ENCODE results near the gene LDLRAD4.

DNA sequence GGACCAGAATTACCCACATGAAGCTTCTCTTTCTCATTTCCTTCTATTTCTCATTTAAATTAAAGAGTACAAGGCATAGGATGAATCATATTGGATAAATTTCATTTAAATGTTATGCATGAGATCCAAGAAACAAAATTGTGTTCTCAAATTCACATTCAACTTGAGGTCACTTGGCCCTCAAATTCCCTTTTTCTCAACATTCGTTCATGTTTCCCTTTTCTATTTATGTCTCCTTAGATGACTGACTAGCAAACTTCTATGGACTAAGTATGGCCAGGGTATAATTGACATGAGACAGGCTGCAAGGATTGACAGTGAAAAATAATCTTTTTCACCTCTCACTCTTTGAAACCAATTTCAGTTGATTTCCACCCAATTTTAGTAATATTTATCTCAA lies 4.0 kb upstream of the LDLRAD4 start:
- TF ChIP-seq POLR2A (IDR thresholded peaks at IDR 0.05; ENCODE audit: low read depth, low read length) (no peak), TAF1 (IDR thresholded peaks at IDR 0.05; ENCODE audit: low read depth, low read length) (no peak), POLR2AphosphoS5 (IDR thresholded peaks at IDR 0.05; ENCODE audit: low read depth, low read length) (no peak), POU2F2 (IDR thresholded peaks at IDR 0.05; ENCODE audit: low read depth, low read length) (no peak), SPI1 (IDR thresholded peaks at IDR 0.05; ENCODE audit: low read depth, low read length) (no peak), PAX5 (IDR thresholded peaks at IDR 0.05; ENCODE audit: insufficient read depth, low read length, severe bottlenecking) (no peak)

Measured in GM12891 (cell line).